ENCODE data around the gene MYH15.

- TF ChIP-seq, protein P1, sequence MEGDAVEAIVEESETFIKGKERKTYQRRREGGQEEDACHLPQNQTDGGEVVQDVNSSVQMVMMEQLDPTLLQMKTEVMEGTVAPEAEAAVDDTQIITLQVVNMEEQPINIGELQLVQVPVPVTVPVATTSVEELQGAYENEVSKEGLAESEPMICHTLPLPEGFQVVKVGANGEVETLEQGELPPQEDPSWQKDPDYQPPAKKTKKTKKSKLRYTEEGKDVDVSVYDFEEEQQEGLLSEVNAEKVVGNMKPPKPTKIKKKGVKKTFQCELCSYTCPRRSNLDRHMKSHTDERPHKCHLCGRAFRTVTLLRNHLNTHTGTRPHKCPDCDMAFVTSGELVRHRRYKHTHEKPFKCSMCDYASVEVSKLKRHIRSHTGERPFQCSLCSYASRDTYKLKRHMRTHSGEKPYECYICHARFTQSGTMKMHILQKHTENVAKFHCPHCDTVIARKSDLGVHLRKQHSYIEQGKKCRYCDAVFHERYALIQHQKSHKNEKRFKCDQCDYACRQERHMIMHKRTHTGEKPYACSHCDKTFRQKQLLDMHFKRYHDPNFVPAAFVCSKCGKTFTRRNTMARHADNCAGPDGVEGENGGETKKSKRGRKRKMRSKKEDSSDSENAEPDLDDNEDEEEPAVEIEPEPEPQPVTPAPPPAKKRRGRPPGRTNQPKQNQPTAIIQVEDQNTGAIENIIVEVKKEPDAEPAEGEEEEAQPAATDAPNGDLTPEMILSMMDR (conservative IDR thresholded peaks at IDR 0.05; ENCODE audit: low read length): no peak
- no peak for TF ChIP-seq EZH2phosphoT487 (IDR thresholded peaks at IDR 0.05; ENCODE audit: borderline replicate concordance, low read depth, low read length)
Measured at GRCh38 chr3:108341911-108342310, 168.5 kb downstream of the MYH15 start.

Data from OCI-LY7 (cell line).